Left forelimb (tissue), 1 donor: ENCODE measurements around the gene STK39.

Source experiments
- DNase-seq: peaks from one replicate; pipeline ENCODE4 v3.0.0-alpha.2; 2018; ENCODE audit warnings: low spot score

The STK39 gene

DNA sequence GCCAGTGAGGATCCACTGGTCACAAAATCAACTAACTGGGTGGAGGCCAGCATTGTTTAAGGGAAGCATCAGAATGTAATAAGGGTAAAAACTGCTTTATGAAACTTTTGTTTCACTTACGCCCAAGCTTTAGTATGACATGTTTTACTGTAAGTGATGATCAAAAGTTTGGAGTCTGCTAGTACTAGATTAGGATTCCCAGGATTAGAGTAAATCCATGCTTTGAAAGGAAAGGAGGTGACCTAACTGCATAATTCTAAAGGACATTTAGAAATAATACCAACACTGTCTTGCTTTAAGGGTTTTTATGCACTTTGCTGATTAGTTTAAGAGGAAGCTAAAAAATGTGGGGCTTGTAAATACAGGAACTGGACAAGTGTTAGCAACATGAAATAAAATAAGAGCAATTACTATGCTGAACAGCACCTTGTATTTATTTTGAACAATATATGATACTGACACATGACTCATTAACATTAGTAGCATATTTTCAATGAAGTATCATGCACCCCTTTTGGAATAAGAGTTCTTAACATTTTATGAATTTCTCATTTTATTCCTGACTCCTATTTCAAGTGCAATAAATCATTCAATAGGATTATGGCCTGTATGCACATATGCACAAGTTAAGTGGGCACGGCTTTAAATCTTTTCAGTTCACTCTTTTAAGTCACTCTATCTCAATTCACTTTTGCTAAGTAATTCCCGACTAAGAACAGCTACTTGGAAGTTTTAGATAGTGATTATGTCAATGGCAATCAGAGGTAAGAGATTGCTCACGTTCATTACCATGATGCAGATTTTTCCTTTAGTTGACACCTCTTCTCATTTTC is 62.5 kb downstream of the STK39 start:
- DNase-seq, result no peak

DNA sequence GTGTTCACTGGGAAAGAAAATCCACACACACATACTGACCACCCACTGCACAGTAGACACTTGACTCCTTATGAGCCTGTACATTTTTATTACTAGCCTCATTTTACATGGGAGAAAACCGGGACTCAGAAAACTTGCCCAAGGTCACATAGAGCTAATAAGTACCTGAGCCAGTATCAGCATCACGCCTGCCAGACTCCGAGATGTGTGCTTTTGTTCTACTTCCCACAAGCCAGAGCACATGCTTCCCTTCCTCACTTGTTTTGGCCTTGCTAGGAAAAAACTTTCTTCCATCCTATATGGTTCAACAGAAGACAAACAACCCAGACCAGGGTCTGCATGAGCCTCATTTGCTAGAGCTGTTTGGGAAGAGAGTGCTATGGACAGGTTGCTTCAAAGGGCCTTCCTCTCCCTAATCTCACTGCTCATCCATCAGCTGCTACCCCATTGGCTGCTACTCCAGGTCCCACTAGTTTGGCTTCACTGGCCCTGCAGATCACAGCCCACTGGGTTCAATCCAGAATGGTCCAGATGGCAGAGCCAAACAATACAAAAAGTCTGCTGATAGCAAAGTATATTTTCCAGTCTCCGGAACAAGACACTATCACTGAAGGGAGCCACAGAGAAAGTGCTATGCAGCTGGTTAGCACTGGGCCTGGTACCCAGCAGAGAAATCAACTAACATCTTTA is 63.9 kb downstream of the STK39 start:
- DNase-seq, result no peak

DNA sequence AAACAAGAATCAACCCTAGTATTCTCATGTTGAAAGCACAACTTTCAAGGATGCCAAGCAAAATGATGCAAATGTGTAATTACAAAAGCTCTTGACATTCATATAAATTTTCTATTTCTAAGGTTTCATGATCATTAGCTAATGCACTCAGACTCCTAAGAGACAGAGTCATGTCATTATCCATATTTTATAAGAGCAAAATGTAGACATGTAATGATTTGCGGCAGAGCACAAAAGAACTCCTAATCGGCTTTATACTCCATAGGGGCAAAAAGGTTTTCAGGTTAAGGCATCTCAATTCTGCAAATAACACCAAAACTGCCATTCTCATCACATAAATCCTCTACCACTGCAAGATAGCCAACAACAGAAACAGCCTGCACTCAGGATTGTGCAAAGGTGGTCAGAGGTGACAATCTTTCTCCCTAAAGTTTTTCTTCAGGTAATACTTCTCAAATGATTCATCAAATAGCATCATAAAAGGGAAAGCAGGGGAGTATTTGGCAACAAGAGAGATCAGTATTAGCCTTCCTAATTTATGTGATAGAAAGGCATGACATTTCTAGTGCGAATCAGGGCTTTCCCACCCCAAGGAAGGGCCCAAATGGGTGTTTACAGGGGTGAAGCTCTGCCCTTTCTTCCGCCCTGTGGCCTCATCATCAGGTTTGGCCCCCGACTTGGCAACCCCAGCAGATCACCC is 64.7 kb downstream of the STK39 start:
- no peak for DNase-seq

DNA sequence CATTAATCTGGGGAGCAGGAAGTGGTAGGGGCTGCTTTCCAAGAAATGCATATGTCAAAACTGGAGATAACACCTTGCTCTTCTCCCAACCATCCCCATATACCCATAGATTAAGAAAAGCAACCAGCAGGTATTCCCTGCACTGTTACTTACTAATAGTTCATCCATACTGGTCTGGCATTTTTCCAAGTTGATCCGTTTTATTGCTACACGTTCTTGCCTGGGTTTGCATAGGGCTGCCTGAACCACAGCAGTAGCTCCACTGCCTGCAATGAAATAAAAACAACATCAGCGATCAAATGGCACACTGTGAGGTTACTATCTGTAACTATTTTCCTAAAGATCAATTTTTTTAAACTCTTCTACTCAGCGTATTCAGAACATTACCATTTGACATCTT is 65.6 kb downstream of the STK39 start:
- DNase-seq, result no peak

DNA sequence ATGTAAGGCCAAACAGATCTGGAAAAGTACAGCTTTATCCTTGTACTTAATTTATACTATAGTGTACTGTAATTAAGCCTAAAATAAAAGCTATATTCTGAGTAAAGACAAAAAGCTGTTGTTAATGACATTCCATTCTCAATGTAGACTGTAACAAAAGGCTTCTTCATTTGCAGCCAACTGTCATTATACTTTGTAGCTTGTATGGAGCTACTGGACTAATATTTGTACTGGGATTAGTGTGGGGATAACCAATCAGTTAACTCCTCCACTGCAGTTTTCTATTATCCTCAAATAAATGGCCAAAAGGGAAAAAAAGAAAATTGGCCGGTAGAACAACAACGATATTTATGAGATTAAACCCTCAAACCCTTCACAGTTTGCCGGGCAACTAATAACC is 66.5 kb downstream of the STK39 start:
- no peak for DNase-seq

DNA sequence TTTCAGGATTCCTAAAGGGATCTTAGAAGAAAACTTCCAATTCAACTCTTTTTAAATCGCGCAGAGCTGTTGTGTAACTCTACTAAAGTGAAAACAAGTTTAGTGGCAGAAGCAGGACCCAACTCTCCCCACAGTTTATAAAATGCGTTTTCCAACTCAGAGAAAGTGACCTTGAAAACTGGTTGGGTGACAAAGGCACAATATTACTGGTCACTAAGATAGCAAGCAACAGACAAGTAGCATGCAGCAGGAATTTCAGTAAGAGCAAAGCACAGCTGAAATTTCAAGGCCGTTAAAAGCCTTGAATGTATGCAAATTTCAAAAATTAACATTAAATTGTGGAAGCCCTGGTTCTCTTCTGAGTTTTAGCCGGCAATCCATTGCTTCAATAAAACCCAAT is 66.9 kb downstream of the STK39 start:
- no peak for DNase-seq

DNA sequence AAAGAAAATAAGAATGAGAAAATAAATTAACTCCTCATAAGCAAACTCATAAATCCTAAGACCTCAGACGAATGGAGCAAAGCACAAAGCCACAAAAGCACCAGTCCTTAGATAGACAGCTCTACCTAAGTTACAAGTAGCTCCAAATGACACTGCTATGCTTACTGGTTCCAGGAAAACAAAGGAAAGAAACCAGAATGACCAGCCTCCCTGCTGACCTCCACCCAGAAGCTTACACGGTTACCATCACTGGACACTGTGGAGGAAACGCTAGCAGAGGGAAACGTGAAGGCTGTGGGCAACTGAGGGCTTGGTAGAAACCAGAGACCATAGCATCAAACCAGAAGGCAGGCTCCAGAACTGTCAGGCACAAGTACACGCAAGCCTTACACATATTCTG is 67.8 kb downstream of the STK39 start:
- DNase-seq, result no peak

DNA sequence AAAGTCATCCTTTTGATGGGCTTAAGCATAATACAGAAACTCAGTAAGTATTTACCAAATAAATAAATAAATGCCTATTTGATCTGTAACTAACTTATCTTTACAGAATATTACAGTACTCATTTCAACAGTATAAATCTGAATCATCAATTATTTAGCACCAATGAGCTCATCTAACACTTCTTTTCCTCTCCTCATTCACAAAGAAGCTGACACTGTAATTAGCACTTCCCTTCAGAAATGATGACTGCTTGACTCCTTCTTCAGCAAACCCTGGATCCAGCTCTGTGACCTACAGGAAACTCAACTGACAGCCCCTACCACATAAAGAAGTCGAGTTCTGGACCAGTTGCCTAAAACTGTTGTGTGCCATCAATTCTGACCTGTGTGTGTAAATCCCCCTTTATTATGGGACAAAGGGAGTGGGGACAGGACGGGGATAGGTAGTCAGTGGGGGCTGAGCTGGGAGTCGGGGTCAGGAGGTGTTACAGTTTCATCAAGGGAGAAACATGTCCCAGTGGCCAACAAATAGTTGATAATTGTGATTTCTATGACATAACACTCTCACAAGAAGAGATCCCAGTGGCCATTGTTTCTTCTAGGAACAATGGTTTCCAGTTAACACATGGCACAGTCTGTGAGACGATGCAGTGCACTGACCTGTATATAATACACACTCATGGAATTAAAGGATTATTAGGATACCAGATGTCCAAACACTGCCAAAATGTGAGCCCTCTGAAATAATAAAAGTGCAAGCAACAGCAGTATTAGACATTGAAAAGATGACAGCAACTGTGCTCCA is 68.7 kb downstream of the STK39 start:
- no peak for DNase-seq

DNA sequence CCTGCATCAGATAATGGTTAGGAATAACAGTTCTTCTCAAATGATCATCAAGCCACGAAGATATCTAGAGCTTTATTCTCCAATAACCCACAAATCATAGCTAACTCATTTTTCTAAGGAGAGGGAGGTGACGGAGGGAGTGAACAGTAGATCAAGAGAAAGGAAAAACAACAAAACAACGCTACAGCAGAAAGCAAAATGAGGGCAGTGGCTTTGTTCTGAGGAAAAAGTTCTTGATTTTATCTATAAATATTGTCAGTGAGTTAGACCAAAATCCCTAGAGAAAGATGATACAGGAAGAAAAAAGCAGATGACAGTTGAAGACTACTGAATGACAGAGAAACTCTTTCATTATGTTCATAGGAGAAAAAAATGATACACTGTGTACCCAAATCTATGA is 71.0 kb downstream of the STK39 start:
- no peak for DNase-seq

DNA sequence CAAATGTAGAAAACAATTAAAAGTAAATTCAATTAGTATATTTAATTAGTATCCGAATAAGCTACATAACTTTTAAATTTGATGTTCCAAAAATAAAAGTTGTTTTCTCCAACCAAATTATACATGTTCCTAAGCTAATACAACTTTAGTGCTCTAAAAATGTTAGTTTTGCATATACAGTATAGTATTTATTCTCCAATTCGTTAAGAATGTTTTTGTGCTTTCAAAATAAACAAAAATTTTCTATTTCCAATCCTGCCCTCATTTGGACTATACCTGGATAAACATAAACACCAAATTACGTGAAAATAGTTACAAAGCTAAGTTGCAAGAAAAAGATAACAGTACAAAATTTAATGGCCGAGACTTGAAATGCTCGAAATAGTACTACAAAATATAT is 71.9 kb downstream of the STK39 start:
- DNase-seq, result no peak

DNA sequence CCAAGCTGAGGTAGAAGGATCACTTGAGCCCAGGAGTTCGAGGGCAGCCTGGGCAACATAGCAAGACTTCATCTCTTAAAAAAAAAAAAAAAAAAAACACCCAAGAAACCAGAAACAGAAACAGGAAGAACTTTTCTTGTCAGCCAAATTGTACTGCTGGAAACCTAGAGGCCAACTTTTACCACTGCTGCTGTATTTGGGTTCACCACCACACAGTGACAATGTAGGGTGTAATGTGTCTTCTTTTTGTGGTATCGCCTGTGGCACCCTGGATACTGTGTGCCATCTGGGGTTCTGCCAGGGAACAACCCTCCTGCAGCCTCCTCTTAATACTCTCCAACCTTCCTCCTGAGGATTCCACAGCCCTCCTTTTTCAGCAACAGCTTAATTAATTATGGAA is 72.6 kb downstream of the STK39 start:
- DNase-seq, result no peak

DNA sequence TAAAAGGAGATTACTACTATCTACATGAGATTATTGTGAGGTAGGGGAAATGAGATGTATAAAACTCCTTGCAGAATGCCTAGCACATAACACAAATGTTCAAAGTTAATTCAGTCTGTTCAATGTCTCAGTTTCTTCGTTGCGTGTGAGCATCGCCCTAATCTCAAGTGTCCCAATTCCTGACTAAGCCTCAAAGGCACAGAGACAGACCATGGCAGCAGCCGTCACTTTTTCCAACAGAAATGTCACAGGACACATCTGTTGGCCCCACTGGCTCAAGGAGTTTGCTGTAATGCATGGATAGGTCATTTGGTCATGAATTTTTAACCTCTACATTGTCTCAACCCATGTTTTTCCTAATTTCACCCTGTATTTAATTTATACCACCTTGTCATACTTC is 75.3 kb downstream of the STK39 start:
- DNase-seq, result no peak

DNA sequence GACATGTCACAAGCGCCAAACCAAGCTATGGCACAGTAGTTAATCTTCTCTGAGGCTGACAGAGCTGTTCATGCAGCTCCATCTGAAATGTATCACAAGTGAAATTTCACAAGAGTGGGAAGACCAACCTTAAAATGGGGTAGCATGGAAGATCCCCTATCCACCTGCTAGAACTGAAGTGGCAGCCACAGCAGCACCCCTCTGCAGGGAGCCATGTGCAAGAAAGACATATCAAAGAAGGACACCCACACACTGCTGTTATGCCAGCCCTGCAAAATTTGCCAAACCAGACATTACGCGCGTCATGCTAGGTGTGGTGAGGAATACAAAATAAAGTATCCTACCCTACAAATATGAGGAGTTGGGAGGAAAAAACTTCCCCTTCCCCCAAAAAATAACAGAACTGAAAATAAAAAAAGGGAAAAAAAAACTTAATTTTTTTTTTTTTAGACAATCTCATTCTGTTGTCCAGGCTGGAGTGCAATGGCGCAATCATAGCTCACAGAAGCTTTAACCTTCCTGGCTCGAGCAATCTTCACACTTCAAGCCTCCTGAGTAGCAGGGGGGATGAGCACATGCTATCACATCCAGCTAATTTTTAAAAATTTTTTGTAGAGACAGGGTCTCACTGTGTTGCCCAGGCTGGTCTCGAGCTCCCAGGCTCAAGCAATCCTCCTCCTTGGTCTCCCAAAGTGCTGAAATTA is 76.2 kb downstream of the STK39 start:
- DNase-seq, result no peak

DNA sequence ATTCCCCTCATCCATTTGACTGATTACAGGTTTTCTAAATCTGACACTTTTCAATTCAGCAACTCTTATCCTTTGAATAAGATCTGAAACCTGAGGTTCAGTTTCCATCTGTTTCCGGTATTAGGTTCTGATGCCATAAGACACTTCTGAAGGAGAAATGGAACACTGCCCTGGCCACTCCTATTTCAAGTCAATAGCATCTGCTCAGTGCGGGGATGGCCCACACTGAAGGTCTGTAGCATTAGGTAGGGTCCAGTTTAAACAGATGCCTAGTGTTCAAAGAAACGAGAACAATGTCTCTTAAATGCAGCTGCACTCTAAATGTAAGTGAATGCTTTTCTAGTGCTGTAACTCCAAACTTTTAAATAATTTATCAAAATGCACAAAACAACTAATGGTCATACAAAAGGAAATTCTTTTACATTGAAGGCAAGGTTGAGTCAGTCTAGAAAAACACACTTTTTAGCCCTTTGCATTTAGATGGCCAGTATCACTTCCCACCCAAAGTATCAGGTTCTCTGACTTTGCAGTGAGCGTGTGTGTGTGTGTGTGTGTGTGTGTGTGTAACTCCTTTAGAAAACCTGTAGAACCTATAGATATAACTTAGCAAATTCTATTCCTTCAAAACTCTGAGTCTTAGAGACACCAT is 78.2 kb downstream of the STK39 start:
- no peak for DNase-seq

DNA sequence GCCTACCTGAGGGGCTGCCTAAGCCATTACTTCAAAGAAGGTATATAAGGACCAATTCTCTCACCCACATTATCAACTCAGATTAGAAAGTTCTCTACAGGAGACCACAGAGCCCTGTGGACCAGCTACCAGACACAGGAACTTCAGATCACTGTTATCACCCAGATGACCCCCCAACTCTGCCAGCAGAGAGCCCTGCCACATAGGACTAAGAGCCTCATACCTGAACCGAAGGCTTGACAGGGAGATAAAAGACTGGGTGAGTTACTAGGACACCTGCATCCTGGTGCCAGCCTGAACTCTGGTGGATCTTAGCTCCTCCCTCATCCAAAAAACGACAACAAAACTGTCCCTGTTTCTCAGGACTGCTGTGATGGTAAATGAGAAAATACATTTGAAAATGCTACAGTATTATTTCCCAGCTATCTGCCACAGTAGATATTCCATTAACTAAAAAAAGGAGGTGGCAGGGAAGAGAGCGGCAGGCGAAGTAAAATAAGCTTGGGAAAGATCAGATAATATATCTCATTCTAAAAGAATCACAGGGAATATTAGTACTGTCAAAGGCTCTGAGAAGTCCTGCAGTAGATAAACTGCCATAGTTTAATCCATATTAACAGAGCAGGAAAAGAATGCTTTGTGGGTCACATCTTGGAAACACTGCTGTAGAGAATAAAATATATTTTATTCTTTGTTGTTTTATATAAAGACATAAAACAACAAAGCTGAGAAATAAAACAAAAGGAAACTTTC is 79.7 kb downstream of the STK39 start:
- DNase-seq, result no peak

DNA sequence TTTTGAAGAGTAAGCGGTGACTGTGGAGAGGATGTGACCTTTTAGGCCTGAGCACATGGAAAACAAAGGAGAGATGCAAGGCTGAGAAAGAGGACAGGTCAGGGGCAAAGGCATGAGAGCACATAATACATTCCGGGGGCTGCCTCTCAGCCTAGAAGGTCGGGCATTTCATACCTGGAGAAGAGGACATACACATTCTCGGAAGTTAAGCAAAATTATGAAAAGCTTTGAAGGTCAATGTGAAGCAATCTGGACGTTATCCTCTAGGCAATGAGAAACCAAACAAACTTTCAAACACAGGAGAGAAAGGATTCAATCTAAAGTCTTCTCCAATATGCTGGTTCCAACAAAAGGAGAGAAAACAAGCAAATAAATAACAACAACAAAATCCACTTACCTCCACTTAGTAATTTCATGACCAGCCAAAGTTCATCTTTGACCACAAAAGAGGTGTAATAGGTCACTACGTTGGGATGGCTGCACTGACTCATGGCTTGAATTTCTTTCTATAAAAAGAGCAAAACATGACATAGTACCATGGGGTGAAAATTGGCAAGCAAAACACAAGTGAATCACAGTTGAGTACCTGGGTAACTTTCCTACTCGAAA is 80.4 kb downstream of the STK39 start:
- no peak for DNase-seq

DNA sequence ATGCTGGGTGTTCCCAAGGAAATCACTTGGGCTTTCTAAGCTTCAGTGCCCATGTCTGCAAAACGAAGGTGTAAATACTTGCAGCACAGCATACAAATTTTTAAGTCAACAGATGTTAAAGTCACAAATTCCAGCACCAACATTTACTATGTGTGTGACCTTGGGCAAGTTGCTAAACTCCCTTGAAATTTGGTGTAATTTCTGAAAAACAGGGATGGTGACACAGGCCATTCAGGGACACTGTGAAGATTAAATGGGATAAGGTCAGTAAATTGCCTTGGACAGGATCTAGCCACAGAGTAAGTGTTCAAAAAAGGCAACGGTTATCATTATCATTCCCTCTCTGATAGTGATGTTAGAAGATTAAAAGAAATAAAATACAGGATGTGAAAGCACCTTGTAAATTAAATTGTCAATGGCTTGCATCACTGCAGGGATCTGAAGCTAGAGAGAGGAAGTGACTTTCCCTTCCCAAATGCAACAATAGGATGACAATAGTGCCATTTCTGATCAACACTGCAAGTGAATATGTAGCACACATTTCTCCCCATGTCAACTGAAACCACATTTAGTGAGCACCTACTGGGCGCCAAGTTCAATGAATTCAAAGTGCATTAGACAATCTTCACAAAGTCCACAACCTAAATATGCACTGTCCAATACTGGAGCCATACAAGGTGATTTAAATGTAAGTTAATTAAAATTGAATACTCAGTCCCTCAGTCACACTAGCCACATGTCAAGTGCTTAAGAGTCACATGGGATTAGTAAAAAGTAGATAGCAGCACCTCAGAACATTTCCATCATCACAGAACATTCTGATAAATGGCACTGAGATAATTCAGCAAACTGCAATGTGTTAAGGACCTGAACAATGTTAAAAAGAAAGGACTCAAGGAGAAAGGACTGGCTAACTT is 81.2 kb downstream of the STK39 start:
- no peak for DNase-seq

DNA sequence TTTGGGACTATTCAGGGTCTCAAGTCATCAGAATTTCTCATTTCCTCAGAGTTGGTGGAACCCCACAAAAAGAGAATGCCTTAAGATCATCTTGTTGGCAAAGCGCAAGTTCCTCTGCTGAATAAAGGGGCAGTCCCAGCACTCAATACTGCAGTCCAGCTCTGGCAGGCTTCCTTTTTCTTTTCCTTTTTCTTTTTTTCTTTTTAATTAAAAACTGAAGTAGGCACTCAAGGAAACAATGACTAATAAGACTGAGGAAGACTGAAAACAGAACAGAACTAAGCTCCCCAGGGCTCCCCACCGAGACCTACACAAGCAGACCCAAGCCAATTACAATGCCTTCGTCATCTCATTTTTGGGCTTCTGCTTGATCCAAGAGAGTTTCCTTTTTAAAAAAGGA is 82.0 kb downstream of the STK39 start:
- DNase-seq, result no peak

DNA sequence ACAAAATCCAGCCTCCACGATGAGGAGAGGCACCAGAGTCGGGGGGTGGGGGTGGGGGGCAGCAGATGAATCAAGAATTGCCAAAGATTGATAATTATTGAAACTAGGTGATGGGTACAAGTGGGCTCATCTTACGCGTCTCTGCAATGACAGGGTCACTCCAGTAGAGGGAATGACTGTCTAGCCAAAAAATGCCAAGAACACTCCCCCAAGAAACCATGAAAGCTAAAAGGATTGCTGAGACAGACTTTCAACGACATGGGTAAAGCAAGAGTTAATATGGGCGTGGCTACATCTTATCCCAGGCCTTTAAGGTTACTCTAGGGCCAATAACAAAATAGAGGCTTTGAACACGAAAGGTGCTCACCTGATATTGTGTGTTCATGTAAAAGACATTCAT is 86.5 kb downstream of the STK39 start:
- DNase-seq, result no peak
